NCI-H2107 (cell line): Measurements from ENCODE around the gene PRKAG2.

Experiments
- DNase-seq: peaks from one replicate; lab custom pipeline; 2025; lab: John Stamatoyannopoulos, UW

Gene PRKAG2

DNA sequence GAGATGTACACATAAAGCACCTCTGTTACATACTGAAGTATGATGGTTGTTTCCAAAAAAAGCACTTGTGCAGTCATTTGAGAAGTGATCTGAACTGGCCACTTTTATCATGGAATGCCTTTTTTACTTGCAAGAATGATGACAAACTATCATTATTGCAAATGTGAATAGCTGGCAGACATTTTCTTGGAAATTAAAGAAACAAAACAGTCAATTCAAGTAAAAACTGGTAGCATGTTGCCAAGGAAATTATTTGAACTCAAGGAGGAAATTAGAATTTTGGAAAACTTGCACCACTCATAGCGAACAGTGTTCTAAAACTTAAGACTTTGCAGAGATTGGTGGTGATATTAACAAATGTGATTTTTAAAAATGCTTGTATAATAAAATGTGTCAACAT lies 363.8 kb downstream of the PRKAG2 start:
- DNase-seq: no peak

DNA sequence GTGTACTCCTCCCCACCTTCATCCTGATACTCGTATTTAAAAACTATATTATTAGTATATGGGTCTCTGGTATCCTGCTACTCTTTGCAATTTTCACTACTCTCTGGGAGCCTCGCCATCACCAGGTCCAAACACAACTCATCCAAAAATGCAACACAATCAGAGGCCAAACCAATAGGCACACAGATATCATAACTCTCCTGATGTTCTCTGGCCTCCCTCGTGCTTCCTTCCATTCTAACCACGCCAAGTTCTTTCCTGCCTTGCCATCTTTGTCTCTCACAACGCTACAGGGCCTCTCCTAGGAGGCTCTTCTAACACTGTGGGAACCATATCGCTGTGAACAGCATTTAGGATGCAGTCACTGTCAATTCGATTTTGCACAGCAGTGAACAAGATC lies 364.6 kb downstream of the PRKAG2 start:
- DNase-seq: no peak

DNA sequence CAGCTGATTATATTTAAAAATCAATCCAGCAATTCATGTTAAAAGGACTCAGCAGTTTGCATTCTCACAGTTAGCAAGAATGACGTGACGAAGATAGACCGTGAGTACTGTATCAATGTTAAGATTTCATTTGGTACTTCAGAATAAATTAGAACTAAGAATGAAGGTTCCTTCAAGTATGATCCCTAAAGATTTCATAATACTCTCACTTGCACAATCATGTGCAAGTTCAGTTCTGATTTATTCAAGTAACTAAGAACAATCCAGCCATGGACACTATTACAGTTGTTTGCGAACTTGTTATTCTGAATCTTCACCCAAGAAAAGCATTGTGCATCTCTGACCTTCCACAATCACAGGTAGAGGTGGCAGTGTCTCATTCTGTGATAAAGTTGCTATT lies 365.0 kb downstream of the PRKAG2 start:
- no peak for DNase-seq

DNA sequence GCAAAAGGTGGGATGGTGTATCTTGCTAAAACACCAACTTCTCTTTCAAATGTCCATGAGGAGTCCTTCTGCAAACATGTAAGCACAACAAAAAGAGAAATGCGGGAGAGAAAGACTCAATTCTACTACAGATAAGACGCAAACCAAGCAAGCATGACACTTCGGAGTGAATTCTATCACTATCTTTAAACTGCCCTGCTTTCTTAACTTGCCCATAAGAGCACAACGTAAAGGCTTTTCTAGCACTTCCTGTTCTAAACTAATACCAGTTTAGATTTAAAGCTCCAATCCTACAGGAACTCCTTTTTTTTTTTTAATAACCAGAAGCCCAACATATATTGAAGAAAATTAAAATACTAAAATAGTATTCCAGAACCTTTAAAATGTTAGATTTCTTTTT lies 365.6 kb downstream of the PRKAG2 start:
- no peak for DNase-seq

- DNase-seq: no peak
These were observed 367.1 kb downstream of the PRKAG2 start for GRCh38 chr7:151509670-151510333.

GRCh38 chr7:151508991-151509390 lies 367.9 kb downstream of the PRKAG2 start:
- no peak for DNase-seq

DNA sequence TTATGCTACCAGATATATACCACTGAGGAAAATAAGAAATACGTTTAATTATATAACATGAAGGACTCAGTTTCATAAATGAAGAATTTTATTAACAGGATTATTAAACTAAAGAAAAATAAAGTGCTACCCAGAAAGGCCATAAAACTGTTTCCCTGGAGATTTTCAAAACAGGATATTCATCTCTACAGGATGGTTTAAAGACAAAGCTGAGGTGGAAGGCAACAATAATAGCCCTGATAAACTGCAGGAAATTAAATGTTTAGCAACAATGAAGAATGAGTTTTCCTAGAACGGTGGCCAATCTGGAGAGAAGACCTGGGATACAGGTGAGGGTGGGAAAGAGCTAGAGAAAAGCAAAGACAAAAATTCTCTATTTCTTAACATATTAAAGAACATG lies 369.1 kb downstream of the PRKAG2 start:
- no peak for DNase-seq

DNA sequence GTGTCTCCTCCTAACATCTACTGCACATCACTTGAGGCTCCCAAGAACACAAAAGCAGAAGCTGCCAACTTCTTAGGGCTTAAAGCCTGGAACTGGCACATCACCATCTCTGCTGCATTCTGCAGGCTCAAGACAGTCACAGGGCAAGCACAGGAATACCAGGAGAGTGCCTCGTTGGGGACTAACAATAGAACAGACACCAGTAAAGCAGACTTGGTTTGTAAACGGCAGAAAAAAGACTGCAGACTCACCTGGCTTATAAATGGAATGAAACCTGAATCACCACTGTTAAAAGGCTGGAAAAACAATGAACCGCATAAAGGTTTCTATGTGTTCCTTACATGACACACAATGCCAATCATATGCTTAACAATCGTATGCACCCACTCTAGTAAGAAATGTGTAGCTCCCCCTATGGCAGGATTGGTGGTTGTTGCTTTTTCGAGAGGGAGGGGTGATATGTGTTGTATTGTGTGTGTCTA lies 370.0 kb downstream of the PRKAG2 start:
- DNase-seq: no peak
